Lung (tissue), 12 donors: ENCODE results near the gene SERP2. TPM values are rescaled to one million over a fixed set of nuclear protein-coding genes. Genes with fewer than 3 reads are reported as not detected.

Source experiments
- ATAC-seq: fragments of 200-7000 bp; cut with Tn5 transposase; one replicate; pipeline ENCODE4 v1.9.1; 2020; ENCODE audit warnings: moderate number of reproducible peaks; ENCODE audit not compliant: insufficient read depth, low FRiP score
- DNase-seq, 3 donors: peaks; one replicate each; pipeline ENCODE4 v3.0.0-alpha.2; 2013 to 2017
- H3K27ac ChIP-seq, 2 donors: one replicate each; pipeline ENCODE4 v1.5.1; 2013; ENCODE audit warnings: mild to moderate bottlenecking in 2 of 2, moderate library complexity in 2 of 2, control low read depth in 1 of 2, inconsistent platforms in 1 of 2, low read depth in 1 of 2, low read length in 1 of 2
- H3K27me3 ChIP-seq, 3 donors: one replicate each; pipeline ENCODE4 v1.5.1; 2013; ENCODE audit warnings: low read length in 2 of 3; ENCODE audit not compliant: control insufficient read depth in 3 of 3, insufficient read depth in 3 of 3
- H3K36me3 ChIP-seq, 4 donors: one replicate each; pipeline ENCODE4 v1.5.1; 2013; ENCODE audit warnings: low read length in 4 of 4, mild to moderate bottlenecking in 1 of 4, moderate library complexity in 1 of 4; ENCODE audit not compliant: control insufficient read depth in 4 of 4, insufficient read depth in 4 of 4
- H3K4me1 ChIP-seq, 5 donors: one replicate each; pipeline ENCODE4 v1.5.1; 2013; ENCODE audit warnings: low read length in 5 of 5, mild to moderate bottlenecking in 2 of 5, moderate library complexity in 1 of 5; ENCODE audit not compliant: control insufficient read depth in 5 of 5, insufficient read depth in 5 of 5
- H3K4me3 ChIP-seq: one replicate; pipeline ENCODE4 v1.5.1; 2013; ENCODE audit warnings: mild to moderate bottlenecking, control low read depth, moderate library complexity
- H3K9ac ChIP-seq, 2 donors: one replicate each; pipeline ENCODE4 v1.5.1; 2013; ENCODE audit warnings: low read length in 2 of 2, control low read depth in 1 of 2; ENCODE audit not compliant: insufficient read depth in 1 of 2
- H3K9me3 ChIP-seq, 4 donors: one replicate each; pipeline ENCODE4 v1.5.1; 2013; ENCODE audit warnings: low read length in 3 of 4, mild to moderate bottlenecking in 1 of 4, moderate library complexity in 1 of 4; ENCODE audit not compliant: control insufficient read depth in 4 of 4, insufficient read depth in 3 of 4
- CTCF ChIP-seq: IDR thresholded peaks from 2 replicates; pipeline ENCODE4 v1.5.1; 2012; ENCODE audit warnings: mild to moderate bottlenecking; ENCODE audit errors: control extremely low read depth, extremely low read depth
- WGBS, 2 donors: extraction: QIAGEN DNeasy Blood & Tissue Kit; methylation state at CpG; one replicate each; pipeline ENCODE4 v1.1.7; 2013; 5-methylcytosine and 5-hydroxymethylcytosine counted together
- polyA plus RNA-seq, 2 donors: library from polyadenylated mRNA; stranded (reverse); fragments of 200-250 nt; gene quantifications; one replicate each; pipeline ENCODE4 v1.2.1, GENCODE V29; 2013
- total RNA-seq, 2 donors: library from RNA; depleted of rRNA in 1 of 2; stranded (reverse); fragments of >200 nt in 1 of 2; gene quantifications; one replicate each; pipeline ENCODE4 v1.2.1, GENCODE V29; 2014 to 2021
- donor health status: control.
- donor health status: control.
- donor health status: Bipolar disorder and iron deficiency.
- donor health status: healthy.
- donor health status: DM: yes; HTN: yes; CAD: no.

Gene SERP2
- total and polyA plus RNA-seq, 4 donors = 4.2 to 6.9 (median 5.9) TPM

GRCh38 chr13:44398606-44399005 lies 25.0 kb downstream of the SERP2 start:
- no peaks in the 10 kb centered on the region for H3K27me3 ChIP-seq
- H3K9me3 ChIP-seq = no peaks in the 10 kb centered on the region
- DNase-seq (no peak), ATAC-seq (no peak)
- 90 to 94% methylated on average over 3 of the region's 3 CpGs for WGBS, 2 donors
- peaks cover 0 to 24% (median 2%) of the 10 kb centered on the region in 5 donors for H3K4me1 ChIP-seq
- H3K36me3 ChIP-seq = no peaks in the 10 kb centered on the region
- H3K4me3 ChIP-seq = no peak overlapping the region
- H3K9ac ChIP-seq = no peak overlapping the region
- no peak for TF ChIP-seq CTCF
- no peak overlapping the region for H3K27ac ChIP-seq

GRCh38 chr13:44399074-44399473 lies 25.4 kb downstream of the SERP2 start:
- Histone ChIP-seq H3K36me3 (no peaks in the 10 kb centered on the region), H3K4me3 (no peak overlapping the region), H3K27me3 (no peaks in the 10 kb centered on the region), H3K9ac (no peak overlapping the region), H3K27ac (no peak overlapping the region), H3K4me1 (peaks cover 0 to 26% (median 4%) of the 10 kb centered on the region in 5 donors), H3K9me3 (no peaks in the 10 kb centered on the region)
- ATAC-seq (no peak), DNase-seq (no peak)
- TF ChIP-seq CTCF = no peak
- WGBS, 2 donors = 91 to 94% methylated on average over 3 of the region's 3 CpGs

GRCh38 chr13:44400736-44401135 lies 27.1 kb downstream of the SERP2 start:
- no peak overlapping the region for H3K27ac ChIP-seq
- no peak overlapping the region for H3K4me3 ChIP-seq
- H3K4me1 ChIP-seq = peaks cover 0 to 29% (median 5%) of the 10 kb centered on the region in 5 donors
- no peaks in the 10 kb centered on the region for H3K9me3 ChIP-seq
- TF ChIP-seq CTCF = no peak
- H3K9ac ChIP-seq = no peak overlapping the region
- H3K36me3 ChIP-seq = no peaks in the 10 kb centered on the region
- DNase-seq = no peak
- no peak for ATAC-seq
- no peaks in the 10 kb centered on the region for H3K27me3 ChIP-seq

GRCh38 chr13:44401577-44401976 lies 28.0 kb downstream of the SERP2 start:
- Histone ChIP-seq H3K9ac (no peak overlapping the region), H3K9me3 (no peaks in the 10 kb centered on the region), H3K27ac (no peak overlapping the region), H3K4me1 (peaks cover 0 to 28% (median 5%) of the 10 kb centered on the region in 5 donors), H3K4me3 (no peak overlapping the region), H3K27me3 (no peaks in the 10 kb centered on the region), H3K36me3 (no peaks in the 10 kb centered on the region)
- TF ChIP-seq CTCF = no peak
- ATAC-seq (no peak), DNase-seq (no peak)
- WGBS, 2 donors = 50 to 78% methylated on average over 2 of the region's 2 CpGs
